ENCODE measurements around the gene COL4A6. TPM values are rescaled to one million over a fixed set of nuclear protein-coding genes. Genes with fewer than 3 reads are reported as not detected.
A peak's percentile ranks its signal among the peaks of the same experiment; 100 is the strongest.

COL4A6 gene
- total and polyA plus RNA-seq, 8 donors: 1.2 to 17.5 (median 14.2) TPM

DNA sequence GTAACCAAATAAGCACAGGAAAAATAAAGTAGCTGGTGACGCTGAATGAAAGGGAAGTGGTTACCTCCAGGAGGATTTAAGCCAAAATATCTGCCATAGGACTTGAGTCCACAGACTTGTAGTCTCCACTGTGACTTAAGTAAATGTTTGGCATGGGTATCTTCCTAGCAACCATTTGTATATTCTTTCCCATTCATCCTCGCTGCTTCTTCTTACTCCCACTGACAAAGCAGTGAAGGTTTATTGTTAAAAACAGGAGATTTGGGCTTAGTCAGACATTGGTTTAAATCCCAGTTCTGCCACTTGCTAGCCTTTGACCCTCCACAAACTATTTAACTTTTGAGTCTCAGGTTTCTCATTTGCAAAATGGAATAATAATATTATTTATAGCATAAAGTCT lies 22.3 kb downstream of the COL4A6 start:
- Histone ChIP-seq H3K9me3 (no peaks in the 10 kb centered on the region), H3K4me1 (no peaks in the 10 kb centered on the region), H3K36me3 (no peaks in the 10 kb centered on the region), H3K4me3 (no peak overlapping the region), H3K27me3 (no peaks in the 10 kb centered on the region), H3K27ac (no peak overlapping the region)
- ATAC-seq (no peak), DNase-seq (peak in 1 of 4 donors; percentile 36)
- intact Hi-C loops (cut with DNase I): no loop called here
- TF ChIP-seq, protein P1, sequence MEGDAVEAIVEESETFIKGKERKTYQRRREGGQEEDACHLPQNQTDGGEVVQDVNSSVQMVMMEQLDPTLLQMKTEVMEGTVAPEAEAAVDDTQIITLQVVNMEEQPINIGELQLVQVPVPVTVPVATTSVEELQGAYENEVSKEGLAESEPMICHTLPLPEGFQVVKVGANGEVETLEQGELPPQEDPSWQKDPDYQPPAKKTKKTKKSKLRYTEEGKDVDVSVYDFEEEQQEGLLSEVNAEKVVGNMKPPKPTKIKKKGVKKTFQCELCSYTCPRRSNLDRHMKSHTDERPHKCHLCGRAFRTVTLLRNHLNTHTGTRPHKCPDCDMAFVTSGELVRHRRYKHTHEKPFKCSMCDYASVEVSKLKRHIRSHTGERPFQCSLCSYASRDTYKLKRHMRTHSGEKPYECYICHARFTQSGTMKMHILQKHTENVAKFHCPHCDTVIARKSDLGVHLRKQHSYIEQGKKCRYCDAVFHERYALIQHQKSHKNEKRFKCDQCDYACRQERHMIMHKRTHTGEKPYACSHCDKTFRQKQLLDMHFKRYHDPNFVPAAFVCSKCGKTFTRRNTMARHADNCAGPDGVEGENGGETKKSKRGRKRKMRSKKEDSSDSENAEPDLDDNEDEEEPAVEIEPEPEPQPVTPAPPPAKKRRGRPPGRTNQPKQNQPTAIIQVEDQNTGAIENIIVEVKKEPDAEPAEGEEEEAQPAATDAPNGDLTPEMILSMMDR (IDR thresholded peaks at IDR 0.05): no peak

DNA sequence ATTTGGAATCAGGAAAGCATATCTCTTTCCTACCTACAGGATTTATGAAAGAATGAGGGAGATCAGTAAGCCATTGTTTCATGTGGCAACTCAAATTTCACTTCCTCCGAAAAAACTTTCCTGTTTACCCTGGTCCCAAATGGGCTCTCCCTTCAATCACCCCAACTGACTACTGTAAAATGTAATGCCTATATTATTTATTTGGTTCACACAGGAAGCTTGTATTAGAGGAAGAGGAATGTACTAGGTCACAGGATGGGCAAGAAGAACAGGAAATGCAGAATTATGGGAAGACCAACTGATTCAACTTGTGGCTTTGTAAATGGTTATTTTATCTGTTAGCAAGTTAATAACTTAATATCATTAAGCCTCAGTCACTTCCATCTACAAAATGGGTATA lies 23.1 kb downstream of the COL4A6 start:
- Histone ChIP-seq H3K9me3 (no peaks in the 10 kb centered on the region), H3K4me1 (no peaks in the 10 kb centered on the region), H3K27me3 (no peaks in the 10 kb centered on the region), H3K36me3 (no peaks in the 10 kb centered on the region), H3K4me3 (no peak overlapping the region), H3K27ac (no peak overlapping the region)
- intact Hi-C loops (cut with DNase I): no loop called here
- ATAC-seq (no peak), DNase-seq (no peak)
- TF ChIP-seq, protein P1 (IDR thresholded peaks at IDR 0.05): no peak

DNA sequence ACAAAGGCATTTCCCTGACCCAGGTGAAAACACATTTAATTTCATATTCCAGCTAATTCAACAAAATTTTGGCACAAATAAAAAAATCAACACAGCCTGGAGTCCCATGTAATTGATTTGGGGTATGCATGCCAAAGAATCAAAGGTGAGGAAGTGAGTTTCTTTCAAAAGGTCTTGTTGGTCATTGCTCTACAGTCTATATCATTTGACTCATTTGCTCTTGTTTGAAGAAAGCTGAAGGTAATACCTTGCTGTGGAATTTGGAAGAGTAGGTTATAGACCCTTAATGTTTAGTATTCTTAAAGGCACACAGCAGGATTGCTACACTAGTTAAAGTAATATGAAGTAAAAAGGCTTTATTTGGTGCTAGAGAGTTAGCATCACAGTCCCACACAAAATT lies 25.4 kb downstream of the COL4A6 start:
- no peaks in the 10 kb centered on the region for H3K36me3 ChIP-seq
- intact Hi-C loops (cut with DNase I): no loop called here
- H3K4me3 ChIP-seq: no peak overlapping the region
- no peak for DNase-seq
- ATAC-seq: no peak
- H3K4me1 ChIP-seq: no peaks in the 10 kb centered on the region
- H3K27me3 ChIP-seq: peaks cover 0 to under 1% of the 10 kb centered on the region in 2 donors
- H3K9me3 ChIP-seq: no peaks in the 10 kb centered on the region
- TF ChIP-seq, protein P1 (IDR thresholded peaks at IDR 0.05): no peak
- H3K27ac ChIP-seq: no peak overlapping the region

DNA sequence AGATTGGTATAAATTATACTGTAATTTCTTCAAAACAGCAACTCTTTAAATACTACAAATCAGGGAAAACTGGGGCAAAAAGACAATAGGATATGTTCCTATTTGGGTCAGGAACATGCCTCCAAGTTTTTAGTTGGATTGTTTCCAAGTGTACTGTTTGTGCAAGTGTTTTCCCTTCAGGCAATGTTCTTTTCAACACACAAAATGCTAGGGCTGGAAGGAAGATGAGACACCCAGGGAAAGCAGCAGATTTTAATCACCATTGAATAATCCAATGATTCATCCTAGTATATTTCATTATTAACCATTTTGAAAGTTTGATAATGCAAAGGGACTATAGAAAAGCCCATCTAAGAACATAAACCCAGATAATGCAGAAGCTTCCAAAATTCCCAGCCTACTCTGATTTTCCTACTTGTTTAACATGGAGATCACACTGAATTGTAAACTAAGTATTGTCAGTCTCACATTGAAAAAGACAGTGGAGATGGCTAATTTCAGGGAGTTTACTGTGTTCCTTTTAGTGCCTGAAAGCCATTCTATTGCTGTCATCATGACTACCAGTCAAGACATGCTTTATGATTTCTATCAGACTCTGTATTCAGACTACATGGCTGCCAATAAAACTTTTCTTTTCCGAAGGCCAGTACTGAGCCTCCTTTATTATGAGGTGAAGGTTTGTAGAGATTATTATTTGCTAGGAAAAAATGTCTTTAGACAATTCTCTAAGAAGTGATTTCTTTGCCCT lies 38.6 kb downstream of the COL4A6 start:
- TF ChIP-seq, protein P1 (IDR thresholded peaks at IDR 0.05): no peak
- DNase-seq: no peak
- Histone ChIP-seq H3K9me3 (no peaks in the 10 kb centered on the region), H3K4me3 (no peak overlapping the region), H3K4me1 (no peaks in the 10 kb centered on the region), H3K36me3 (no peaks in the 10 kb centered on the region), H3K27me3 (peaks cover 0 to 11% of the 10 kb centered on the region in 2 donors), H3K27ac (no peak overlapping the region)
- intact Hi-C loops (cut with DNase I): no loop called here
- ATAC-seq: no peak

- Histone ChIP-seq H3K36me3 (no peaks in the 10 kb centered on the region), H3K9me3 (no peaks in the 10 kb centered on the region), H3K27me3 (no peaks in the 10 kb centered on the region), H3K27ac (no peak overlapping the region), H3K4me3 (no peak overlapping the region), H3K4me1 (no peaks in the 10 kb centered on the region)
- intact Hi-C loops (cut with DNase I): no loop called here
- TF ChIP-seq, protein P1 (IDR thresholded peaks at IDR 0.05): no peak
- ATAC-seq (no peak), DNase-seq (no peak)
Measured at GRCh38 chrX:108397627-108398391, 40.4 kb downstream of the COL4A6 start.

All from left lung (tissue), 10 donors.